SK-N-SH (cell line): ENCODE measurements around the gene WDR91.

Experiments
- CTCF ChIP-seq: fragments of 200-600 bp; sonication (generic); IDR thresholded peaks from 2 replicates; pipeline ENCODE4 v1.6.1; 2017; ENCODE audit warnings: antibody characterized with exemption, mild to moderate bottlenecking, moderate library complexity
- EP300 ChIP-seq, 2 experiments: IDR thresholded peaks; 2 replicates each; pipeline versions ENCODE4 v1.4.0 to v1.6.1; 2012; ENCODE audit warnings: borderline replicate concordance in 1 of 2, low read depth in 1 of 2, low read length in 1 of 2
- EZH2phosphoT487 ChIP-seq: fragments of 200-600 bp; sonication (generic); IDR thresholded peaks from 2 replicates; pipeline ENCODE4 v1.6.1; 2017; ENCODE audit warnings: low read depth, mixed run types, mild to moderate bottlenecking, antibody characterized with exemption, moderate library complexity, borderline replicate concordance
- MAX ChIP-seq: IDR thresholded peaks from 2 replicates; pipeline ENCODE4 v1.4.0; 2012; ENCODE audit warnings: low read depth
- PBX3 ChIP-seq: IDR thresholded peaks from 2 replicates; pipeline ENCODE4; 2012
- POLR2AphosphoS5 ChIP-seq: IDR thresholded peaks from 2 replicates; pipeline ENCODE4 v1.6.1; 2012; ENCODE audit warnings: low read depth, low read length
- RCOR1 ChIP-seq: fragments of 150-350 bp; IDR thresholded peaks from 2 replicates; pipeline ENCODE4 v1.6.1; 2017; ENCODE audit warnings: antibody characterized with exemption, low read length
- REST ChIP-seq: IDR thresholded peaks from 2 replicates; pipeline ENCODE4 v1.6.1; 2012; ENCODE audit warnings: mild to moderate bottlenecking, low read depth, low read length, moderate library complexity
- SMC3 ChIP-seq: IDR thresholded peaks from 2 replicates; pipeline ENCODE4 v1.6.1; 2012; ENCODE audit warnings: low read depth, low read length, improper control_type of control experiment
- TCF12 ChIP-seq: IDR thresholded peaks from 2 replicates; pipeline ENCODE4 v1.4.0; 2012
- ZBTB33 ChIP-seq: IDR thresholded peaks from 2 replicates; pipeline ENCODE4 v1.4.0; 2012; ENCODE audit warnings: low read depth, borderline replicate concordance

- TF ChIP-seq EP300 (IDR thresholded peaks at IDR 0.05; ENCODE audit: borderline replicate concordance in 1 of 2, low read depth in 1 of 2, low read length in 1 of 2): no peak
- TF ChIP-seq CTCF: no peak
- no peak for TF ChIP-seq REST
- TF ChIP-seq POLR2AphosphoS5: no peak
- no peak for TF ChIP-seq PBX3
- no peak for TF ChIP-seq EZH2phosphoT487
- no peak for TF ChIP-seq MAX
- no peak for TF ChIP-seq ZBTB33
- no peak for TF ChIP-seq TCF12
- no peak for TF ChIP-seq SMC3
- no peak for TF ChIP-seq RCOR1
Measured at GRCh38 chr7:135143885-135144668, 67.2 kb downstream of the WDR91 start.
